Suppressor macrophage treated with lipopolysaccharide for 1 hour (primary cell): ENCODE measurements around the gene SSBP3.

Source experiments
- DNase-seq, 3 donors: peaks; one replicate each; pipeline ENCODE4 v3.0.0-alpha.2; 2020 to 2022

Gene SSBP3

DNA sequence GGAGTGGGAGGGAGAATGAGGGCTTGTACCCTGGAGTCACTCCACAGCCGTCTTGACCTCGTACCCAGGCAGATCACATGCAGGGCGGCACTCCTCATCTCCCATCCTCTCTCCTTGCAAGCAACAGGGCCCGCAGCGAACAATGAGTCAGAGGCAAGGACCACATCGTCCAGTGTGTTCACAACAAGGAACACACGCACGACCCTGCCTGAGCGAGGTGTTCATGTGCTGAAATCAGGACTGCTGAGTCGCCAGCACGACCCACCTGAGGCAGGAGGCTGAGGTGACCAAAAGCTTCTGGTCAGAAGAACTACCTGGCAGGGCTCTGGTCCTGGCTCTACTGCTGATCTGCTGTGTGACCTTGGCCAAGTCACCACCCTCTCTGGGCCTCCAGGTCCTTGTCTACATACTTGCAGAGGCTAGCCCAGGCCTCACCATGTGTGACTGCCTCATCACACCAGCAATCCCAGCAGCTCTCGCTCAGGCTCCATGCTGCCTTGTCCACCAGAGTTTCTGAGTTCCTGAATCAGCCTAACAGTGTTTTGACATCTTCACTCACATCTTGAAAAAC lies 78.0 kb downstream of the SSBP3 start:
- no peak for DNase-seq

DNA sequence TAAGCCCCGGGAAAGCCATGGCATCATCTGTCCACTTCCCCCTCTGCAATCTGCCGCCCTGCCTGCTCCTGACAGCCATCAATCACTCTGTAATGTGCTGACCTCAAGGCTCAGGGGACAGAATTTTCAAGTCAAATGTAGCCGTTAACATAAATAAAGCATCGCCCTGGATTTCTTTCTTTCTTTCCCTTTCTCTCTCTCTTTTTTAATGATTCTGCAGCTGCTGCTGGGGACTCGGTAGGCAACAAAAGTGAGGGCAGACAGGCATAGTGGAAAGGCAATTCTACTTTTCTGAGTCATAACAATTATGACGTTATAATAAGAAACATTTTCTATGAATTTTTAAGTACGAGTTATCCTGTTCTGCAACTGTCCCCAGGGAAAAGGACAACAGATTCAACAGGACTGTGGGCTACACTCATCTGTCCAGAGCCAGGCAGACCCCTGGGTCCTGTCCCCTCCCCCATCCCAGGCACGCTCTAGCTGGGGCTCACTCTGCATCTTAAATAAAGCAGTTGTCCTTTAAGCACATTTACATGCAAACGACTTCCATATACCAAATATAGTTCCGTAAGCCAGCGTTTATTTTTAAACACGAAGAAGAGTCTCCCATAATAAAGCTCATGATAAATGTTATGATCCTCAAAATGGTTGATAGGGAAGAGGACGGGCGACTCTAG lies 78.7 kb downstream of the SSBP3 start:
- DNase-seq = no peak

DNA sequence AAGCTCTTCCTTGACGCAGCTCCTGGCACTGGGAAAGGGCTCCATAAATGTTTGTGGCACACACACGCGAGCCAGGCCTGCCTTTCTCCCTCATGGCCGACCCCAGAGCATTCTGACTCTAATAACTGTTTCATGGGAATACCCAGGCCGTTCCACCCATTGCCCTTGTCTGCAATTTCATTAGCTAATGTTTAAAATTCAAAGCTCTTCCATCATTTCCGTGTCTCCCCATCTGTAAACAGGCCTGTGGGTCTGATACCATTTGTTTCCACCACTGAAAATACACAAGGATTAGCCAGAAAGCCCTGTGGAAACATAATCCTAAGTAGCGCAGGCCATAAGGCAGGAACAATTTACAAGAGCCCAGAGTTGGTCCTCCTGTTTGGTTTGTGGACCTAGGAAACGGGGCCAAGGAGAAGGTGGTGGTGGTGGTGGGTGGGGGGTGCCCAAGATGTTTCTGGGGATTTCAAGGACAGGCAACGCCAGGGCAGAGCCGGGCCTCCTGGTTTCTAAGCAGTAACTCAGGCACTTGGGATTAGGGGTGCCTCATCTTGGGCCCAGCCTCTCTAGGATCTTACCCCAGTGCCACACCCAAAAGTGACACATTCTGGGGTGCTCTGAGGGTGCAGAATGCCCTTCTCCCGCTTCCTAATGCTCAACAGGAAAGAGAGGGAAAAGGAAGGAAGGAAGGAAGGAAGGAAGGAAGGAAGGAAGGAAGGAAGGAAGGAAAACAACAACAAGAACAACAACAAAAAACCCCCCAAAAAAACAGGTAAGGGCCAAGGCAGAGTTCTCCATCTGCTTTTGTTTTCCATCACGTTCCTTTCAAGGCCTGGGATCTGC lies 79.4 kb downstream of the SSBP3 start:
- DNase-seq = no peak

DNA sequence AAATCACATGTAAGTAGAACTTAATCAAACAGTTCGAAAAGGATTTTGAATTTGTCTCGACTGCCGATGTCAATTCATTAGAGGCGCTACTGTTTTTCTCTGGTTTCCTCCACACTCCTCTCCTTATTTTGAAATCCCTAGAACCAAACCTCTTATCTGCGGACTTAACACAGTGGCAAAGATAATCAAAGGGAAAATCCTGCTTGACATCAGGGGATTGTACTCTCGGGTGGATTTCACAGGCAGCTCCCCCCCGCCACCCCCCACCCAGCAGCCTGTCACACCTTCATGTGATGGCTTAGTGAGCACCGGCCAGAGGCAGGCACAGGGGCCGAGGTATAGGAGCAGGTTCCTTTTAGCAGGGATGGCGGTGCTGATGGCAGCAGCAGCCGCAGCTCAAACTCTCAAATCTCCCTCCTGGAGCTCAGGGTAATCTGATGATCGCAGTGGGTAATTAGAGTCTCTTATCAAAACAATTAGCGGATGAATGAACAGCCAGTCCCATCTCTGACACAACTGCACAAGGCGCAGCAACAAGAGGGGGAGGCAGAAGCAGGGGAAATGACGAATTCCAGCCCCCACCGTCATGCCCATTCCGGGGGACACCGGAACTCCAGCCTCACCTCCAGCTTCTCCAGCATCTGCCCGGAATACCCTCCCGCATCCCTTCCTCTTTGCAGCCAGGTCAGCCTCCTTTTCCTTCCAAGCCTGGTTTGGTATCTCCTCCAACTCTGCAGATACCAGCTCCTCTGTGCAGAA lies 80.3 kb downstream of the SSBP3 start:
- no peak for DNase-seq

DNA sequence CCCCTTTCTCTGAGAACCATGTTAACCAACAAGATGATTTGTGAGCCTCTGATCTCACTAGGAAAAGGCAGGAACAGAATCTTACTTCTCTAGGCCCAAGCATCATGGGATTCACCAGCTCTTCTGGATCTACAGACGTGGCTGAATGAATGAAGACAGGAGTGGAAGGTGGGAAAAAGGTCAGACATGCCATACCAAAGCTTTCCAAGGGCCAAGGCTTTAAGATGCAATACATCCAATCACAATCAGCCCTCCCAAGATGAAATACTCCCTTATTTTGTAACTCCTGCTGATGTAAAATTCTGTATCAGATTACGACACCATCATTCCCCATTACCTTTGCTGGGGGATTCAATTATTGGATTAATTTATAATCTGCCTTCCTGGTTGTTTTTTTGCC lies 80.9 kb downstream of the SSBP3 start:
- DNase-seq = no peak

DNA sequence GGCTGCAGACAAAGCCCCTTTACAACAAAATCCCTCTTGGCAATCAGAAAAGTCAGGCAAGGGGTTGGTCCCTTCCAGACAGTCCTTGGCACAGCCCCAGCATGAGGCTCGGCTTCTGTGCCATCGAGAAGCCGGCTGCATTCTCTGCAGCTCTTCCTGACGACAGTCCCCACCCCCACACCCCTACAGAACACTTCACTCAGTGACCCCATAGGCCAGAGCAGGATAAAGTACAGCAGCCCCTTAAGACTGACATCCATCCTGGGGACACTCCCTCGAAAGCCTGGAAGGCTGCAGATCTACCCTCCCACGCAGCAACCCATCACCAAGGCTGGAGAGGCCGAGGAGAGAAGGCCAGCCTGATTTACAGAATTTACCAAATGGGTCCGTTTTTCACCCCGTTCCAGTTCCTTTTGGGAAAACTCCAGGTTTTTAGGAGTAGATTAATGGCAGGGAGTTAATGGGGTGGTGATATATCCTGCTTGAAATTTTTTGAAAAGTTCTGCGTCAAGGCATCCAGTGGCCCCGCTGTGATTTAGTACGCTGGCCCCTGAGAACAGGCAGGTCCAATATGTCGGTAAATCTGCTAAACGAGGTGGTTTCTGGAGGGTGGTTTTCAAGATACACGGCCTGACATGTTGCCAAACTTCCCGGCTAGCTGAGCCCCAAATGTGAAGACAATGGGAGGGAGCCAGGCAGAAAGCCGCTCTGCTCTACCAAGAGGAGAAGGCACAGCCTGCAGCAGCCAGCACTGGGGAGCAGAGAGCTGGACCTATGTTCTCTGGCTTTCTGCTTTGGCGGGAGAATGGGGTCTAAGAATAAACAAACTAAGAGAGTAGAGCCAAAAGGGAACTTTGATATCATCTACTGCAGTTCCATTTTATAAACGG lies 81.7 kb downstream of the SSBP3 start:
- no peak for DNase-seq

DNA sequence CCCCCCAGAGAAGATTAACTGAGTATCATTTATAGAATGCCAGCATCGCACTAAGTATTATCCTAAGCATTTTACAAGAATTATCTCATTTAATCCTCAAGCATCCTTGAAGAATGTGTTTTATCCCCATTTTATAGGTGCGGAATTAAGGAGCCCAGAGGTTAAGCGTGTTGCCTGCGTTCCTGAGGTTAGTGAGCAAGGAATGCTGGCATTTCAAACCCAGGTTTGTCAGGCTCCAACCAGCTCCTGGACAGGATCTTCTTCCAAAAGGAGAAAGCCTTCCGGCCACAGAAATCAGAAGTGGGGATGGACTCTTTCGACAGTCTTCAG lies 82.3 kb downstream of the SSBP3 start:
- DNase-seq = no peak

DNA sequence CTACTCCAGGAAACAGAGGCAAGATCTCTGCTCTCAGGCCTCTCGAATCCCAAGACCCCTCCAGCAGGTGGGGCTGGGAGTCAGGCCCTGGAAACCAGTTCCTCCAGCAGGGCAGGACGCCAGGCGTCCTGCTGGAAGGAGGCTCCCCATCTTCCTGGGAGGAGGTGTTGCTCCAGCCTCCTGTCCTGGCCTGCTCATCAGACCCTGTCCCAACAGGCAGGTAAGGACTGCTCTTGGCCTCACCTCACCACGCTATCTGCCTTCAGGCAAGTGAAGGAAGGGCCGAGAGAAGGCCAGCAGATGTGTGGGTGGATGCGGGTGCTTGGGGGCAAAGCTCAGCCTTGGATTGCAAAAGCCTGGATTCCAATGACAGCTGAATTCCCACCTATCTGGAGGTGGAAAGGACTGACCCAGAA lies 82.9 kb downstream of the SSBP3 start:
- no peak for DNase-seq

DNA sequence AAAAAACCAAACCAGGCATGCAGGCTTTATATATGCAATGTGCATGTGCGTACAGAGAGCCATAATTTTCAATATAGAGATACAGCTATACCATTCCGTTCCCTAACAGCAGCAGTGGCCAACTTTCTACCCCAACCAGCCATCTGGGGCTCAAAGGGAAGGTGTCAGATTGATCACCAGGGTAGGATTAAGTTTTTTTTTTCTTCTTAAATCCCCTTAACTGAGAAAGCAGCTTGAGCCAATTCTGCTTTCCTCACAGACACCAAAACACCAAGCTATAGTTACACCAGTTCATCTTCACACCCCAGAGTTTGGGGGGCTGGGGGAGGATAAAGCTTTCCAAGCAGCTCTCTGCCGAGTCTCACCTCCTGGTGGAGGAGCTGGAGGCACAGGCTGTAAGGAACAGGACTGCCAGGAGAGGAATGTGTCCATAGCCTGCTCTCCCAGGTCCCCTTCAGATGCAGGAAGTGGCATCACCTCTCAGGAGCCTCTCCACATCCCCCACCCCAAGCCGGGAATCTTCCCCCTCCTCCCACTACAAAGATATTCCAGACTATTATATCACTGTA lies 87.9 kb downstream of the SSBP3 start:
- DNase-seq = no peak

DNA sequence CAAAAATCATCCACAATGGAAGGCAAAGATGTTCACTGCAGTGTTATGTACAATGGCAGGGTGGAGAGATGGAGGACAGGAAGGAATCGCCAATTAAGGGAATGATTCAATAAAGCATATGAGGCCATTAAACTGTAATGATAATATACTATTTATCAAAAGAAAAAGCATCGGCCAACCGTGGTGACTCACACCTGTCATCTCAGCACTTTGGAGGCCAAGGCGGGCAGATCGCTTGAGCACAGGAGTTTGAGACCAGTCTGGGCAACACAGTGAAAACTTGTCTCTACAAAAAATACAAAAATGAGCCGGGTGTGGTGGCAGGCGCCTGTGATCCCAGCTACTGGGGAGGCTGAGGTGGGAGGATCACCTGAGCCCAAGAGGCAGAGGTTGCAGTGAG lies 89.1 kb downstream of the SSBP3 start:
- no peak for DNase-seq

DNA sequence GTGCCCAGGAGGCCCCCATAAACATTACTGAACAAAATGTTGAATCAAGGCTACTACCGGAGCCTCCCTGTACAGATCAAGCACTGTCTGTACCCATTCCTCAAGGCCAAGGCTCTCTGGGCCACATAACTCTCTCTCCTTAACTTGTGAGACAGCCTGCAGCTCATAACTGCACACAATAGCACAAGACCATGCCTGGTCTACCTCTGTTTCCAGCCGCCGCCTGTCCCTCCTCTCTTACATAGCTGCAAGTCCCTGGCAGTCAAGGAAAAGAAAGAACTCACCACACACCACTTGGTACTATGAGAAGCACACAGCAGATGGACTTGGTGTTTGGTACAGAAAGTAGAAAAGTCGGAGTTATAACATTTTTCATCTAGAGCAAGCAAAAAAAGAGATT lies 91.1 kb downstream of the SSBP3 start:
- DNase-seq = no peak

DNA sequence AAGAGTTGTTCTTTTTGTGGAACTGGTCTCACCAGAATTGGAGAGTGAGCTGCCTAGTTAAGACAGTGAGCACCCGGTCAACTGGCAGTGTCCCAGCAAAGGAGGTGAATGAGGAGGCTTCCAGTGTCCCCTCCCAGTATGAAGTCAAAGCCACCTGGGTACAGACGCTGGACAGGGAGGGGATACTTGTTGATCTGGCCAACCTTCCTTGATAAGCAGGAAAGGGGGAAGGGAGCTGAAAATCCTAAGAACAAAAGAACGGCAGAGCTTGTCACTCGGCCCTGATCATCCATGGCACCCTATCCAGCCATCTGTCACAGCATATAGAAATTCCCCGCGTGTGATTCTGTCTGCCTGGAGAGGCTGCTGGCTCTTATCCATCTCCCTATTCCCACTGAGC lies 91.5 kb downstream of the SSBP3 start:
- DNase-seq = no peak

DNA sequence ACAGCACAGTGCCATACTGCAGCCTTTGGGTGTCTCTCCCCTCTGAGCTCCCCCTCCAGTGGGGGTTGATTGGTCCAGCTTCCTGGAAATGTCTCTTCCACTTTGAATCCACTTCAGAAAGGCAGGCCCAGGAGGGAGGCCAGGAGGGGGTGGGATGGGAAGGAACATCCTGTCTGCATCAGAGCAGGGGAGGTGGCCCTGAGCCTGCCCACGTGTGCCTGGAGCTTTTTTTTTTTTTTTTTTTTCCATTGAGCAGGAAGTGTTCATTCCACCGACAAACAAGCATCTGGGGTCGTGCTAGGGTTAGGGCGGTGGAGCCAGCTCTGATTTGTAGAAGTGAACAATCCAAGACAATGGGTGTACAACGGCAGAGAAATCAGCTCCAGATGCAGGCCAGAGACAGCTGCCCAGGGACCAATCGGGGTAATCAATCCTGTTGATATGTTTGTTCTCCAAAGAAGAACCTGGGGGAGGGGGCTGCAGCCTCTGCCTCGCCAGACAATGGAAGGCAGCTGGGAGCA lies 93.3 kb downstream of the SSBP3 start:
- DNase-seq = no peak

DNA sequence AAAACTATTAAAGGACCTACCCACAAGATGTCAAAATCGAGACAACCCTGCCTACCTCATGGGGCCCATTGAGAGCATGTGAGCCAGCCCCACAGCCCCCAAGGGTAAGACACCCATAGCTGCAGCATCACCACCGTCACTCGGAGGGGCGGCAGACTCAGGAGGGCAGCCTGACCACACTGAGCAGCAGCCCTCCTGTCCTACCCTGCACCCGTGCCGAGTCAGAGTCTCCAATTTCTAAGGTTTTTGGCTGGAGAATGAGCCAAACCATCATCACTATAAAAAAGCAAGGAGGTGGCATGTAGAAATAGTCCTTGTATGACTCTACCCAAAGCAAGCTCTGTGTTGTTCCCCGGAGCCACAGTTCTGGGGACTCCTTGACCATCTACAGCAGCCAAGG lies 94.7 kb downstream of the SSBP3 start:
- no peak for DNase-seq

DNA sequence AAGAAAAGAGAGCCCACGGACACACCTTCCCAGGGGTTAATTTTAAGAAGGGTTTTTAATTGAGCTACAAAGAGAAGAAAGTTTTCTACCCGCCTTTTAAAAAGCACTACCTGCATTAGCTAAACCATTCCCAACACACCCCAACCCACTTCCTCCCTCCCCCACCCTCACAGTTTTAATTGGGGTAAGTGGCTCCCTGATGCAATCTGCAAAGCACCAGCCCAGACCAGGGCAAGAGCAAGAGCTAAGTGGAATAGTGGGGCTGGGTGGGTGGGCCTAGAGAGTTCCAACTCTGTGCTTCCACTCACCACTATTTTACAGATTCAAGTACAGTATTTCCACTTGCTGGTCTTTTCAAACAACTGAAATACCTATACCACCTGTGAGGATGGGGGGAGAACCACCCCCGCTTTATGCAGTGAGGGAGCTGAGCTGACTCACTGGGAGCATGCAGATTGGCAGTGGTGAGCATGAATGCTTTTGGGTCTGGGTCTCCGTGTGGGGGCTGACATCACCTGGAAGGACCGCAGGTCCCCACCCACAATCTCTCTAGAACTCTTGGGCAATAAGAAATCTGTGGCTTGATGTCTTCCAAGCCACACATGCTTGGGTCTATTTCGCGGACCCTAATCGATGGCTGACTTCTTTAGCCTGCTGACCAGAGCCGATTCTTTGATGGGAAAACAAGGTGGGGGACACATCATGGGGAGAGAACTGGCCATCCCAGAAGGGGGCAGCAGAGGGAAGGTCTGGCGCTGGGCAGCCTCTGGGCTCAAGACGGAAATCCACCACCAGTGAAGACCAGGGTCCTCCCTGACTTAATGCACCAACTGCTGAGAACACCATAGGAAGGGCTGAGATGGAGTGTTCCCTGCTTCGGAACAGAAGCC lies 95.5 kb downstream of the SSBP3 start:
- DNase-seq = peak; percentile 25 to 62 (median 42)

DNA sequence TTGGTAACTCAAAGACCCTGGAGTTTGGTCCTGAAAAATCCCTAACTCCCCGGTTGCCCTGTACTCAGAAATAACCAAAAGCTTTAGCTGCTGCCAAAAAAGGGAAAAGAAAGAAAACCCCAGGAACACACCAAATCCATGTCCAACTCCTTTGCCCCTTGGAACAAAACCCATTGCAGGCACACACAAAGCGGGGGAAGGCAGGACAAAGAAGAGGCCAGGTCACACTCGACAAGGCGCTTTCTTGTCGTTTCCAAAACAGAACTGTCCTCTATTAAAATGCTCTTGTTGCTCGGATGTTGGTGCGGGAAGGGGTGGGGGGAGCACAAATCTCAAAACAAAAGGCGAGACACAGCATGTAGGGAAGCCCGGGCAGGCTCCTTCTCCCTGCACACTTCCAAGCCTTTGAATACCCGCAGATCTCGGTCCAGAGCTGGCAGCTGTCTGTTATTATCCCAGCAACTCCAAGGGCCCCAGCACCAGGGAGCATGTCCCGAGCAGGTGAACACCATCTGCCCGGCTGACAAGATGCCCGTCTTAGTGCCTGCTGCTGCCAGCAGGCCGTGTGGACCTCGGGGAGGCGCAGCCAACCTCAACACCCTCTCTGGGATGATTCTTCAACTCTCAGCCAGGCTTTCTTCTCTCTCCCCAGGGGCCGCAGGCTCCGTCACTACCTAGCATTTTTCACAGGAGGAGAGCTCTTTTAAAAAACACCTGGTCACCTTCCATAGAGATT lies 96.4 kb downstream of the SSBP3 start:
- no peak for DNase-seq

DNA sequence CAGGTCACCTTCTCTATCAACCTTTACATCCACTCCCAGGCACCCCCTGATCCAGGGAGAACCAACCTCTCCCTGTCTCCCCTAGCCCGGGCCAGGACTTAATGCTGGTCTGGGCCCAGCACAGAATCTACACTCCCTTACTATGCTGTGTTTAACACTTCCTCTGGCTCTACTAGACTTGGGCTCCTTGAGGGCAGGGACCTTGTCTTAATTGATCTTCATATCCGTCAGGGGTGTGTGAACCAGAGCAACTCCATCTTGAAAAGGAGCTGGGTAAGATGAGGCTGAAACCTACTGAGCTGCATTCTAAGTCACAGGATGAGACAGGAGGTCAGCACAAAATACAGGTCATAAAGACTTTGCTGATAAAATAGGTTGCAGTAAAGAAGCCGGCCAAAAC lies 98.9 kb downstream of the SSBP3 start:
- no peak for DNase-seq

DNA sequence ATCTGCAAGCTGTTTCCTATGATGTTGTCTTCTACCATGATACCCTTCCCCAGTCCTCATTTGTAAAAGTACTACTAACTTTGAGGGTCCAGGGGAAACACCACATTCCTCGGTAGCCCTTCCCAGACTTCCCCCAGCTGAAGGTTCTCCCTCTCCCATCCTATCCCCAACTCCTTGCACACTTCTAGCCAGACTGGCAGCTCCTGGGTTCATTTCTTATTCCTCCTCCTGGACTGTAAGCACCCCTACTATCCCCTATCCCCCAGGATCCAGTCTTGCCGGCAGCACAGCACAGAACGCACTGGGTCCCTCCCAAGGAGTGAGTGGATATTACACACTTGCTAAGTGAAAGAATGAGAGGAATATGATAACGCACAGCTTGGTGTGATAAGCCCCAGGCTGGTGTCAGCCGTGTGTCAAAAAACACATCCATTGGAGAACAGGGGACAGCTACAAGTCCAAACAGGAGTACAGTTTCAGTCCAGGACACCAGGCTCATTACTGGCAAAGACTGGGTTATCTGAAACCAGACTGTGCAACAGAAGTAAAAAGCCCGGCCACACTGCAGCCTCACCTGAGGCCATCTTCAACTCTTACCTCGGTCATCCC lies 100.2 kb downstream of the SSBP3 start:
- DNase-seq = no peak

DNA sequence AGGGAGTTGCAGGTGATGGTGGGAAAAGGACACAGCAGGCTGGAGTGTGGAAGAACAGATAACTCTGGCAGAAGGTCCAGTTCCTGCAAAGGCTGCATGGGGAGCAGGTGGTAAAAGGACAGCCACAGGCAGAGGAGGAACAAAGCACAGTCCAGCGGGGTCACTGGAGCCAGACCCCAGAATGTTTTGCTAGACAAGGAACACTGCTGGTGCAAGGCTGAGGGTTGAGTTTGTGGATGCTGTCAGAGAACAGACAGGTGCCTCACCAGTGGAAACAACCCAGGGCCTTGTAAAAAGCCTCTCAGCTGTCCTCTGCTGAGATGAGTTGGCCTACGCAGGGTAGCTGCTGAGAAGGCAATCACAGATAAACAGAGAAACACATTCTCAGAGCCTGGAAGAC lies 101.7 kb downstream of the SSBP3 start:
- no peak for DNase-seq
